ENCODE results near the gene VAV1.

DNA sequence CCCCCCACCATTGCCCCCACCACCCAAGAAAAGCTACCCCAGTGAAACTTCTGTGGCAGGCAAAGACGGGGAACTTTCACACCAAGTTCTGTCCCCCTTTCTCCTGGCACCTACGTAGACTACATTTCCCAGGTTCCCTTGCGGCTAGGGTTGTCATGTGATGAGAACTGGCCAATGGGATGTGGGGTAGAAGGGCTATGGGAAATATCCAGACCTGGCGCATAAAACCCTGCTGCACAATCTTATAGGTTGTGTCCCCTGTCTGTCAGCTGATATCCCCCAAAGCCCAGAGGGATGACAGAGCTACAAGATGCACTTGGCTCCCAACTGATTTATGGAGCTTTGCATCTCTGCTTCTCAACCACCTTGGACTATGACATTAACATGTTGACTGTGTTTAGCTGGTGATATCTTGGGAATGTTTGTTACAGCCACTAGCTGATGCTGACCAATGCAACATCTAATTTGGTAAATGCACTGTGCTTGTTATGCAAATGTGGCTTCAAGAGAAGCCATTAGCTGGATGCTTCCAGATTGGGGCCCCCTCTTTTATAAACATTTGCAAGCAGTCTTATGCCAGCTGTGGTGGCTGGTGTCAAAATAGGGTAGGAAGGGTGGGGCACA lies 11.3 kb upstream of the VAV1 start:
- TF ChIP-seq, protein P1, sequence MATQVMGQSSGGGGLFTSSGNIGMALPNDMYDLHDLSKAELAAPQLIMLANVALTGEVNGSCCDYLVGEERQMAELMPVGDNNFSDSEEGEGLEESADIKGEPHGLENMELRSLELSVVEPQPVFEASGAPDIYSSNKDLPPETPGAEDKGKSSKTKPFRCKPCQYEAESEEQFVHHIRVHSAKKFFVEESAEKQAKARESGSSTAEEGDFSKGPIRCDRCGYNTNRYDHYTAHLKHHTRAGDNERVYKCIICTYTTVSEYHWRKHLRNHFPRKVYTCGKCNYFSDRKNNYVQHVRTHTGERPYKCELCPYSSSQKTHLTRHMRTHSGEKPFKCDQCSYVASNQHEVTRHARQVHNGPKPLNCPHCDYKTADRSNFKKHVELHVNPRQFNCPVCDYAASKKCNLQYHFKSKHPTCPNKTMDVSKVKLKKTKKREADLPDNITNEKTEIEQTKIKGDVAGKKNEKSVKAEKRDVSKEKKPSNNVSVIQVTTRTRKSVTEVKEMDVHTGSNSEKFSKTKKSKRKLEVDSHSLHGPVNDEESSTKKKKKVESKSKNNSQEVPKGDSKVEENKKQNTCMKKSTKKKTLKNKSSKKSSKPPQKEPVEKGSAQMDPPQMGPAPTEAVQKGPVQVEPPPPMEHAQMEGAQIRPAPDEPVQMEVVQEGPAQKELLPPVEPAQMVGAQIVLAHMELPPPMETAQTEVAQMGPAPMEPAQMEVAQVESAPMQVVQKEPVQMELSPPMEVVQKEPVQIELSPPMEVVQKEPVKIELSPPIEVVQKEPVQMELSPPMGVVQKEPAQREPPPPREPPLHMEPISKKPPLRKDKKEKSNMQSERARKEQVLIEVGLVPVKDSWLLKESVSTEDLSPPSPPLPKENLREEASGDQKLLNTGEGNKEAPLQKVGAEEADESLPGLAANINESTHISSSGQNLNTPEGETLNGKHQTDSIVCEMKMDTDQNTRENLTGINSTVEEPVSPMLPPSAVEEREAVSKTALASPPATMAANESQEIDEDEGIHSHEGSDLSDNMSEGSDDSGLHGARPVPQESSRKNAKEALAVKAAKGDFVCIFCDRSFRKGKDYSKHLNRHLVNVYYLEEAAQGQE (IDR thresholded peaks at IDR 0.05; ENCODE audit: insufficient replicate concordance, low read depth), result no peak
- TF ChIP-seq, protein P2, sequence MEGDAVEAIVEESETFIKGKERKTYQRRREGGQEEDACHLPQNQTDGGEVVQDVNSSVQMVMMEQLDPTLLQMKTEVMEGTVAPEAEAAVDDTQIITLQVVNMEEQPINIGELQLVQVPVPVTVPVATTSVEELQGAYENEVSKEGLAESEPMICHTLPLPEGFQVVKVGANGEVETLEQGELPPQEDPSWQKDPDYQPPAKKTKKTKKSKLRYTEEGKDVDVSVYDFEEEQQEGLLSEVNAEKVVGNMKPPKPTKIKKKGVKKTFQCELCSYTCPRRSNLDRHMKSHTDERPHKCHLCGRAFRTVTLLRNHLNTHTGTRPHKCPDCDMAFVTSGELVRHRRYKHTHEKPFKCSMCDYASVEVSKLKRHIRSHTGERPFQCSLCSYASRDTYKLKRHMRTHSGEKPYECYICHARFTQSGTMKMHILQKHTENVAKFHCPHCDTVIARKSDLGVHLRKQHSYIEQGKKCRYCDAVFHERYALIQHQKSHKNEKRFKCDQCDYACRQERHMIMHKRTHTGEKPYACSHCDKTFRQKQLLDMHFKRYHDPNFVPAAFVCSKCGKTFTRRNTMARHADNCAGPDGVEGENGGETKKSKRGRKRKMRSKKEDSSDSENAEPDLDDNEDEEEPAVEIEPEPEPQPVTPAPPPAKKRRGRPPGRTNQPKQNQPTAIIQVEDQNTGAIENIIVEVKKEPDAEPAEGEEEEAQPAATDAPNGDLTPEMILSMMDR (IDR thresholded peaks at IDR 0.05; ENCODE audit: insufficient read depth, low read length), result no peak

Measured in HL-60 (cell line).